HepG2 (cell line): Measurements from ENCODE around the gene CDH13.

Source experiments
- E2F5 ChIP-seq: sonication (generic); formaldehyde crosslinking; conservative IDR thresholded peaks from 2 replicates; pipeline ENCODE4 v1.4.0; 2020; ENCODE audit warnings: missing genetic modification reagents
- ZBTB49 ChIP-seq: sonication (generic); formaldehyde crosslinking; IDR thresholded peaks from 2 replicates; pipeline ENCODE4 v1.4.0; 2020; ENCODE audit warnings: missing genetic modification reagents, borderline replicate concordance

- TF ChIP-seq E2F5 (CRISPR knock-in tag), result no peak
- no peak for TF ChIP-seq ZBTB49 (CRISPR knock-in tag)
These were observed 848.3 kb downstream of the CDH13 start for GRCh38 chr16:83475108-83475507.
